Stimulated activated CD4-positive, alpha-beta T cell treated with anti-CD3 and anti-CD28 coated beads, Interleukin-2, amount 100 ng/mL, for 48 hours (primary cell): ENCODE measurements around the gene GIPR.
"Not testable (repeated sequence)": the region's sequence is repeated elsewhere in the genome, so short reads cannot be mapped to it uniquely, and the experiment has no call there.

ENCODE experiments used
- DNase-seq, 2 donors: peaks; one replicate each; pipeline ENCODE4 v3.0.0-alpha.2; 2020

The GIPR gene

GRCh38 chr19:45645631-45646344 lies 22.2 kb upstream of the GIPR start:
- DNase-seq: peak; percentile 72 to 77

GRCh38 chr19:45646345-45646698 lies 21.7 kb upstream of the GIPR start:
- no peak for DNase-seq

GRCh38 chr19:45650722-45651121 lies 17.3 kb upstream of the GIPR start:
- DNase-seq: no peak

- no peak for DNase-seq
These were observed 14.4 kb upstream of the GIPR start for GRCh38 chr19:45653634-45654033.

- no peak for DNase-seq
These were observed 12.9 kb upstream of the GIPR start for GRCh38 chr19:45655073-45655472.

GRCh38 chr19:45657520-45658167 lies 10.4 kb upstream of the GIPR start:
- no peak for DNase-seq

- no peak for DNase-seq
These were observed 8.8 kb upstream of the GIPR start for GRCh38 chr19:45659096-45659729.

- DNase-seq: no peak
These were observed 7.4 kb upstream of the GIPR start for GRCh38 chr19:45660636-45661035.

GRCh38 chr19:45663800-45664199 lies 4.2 kb upstream of the GIPR start:
- DNase-seq: no peak

- no peak for DNase-seq
These were observed 3.4 kb upstream of the GIPR start for GRCh38 chr19:45664575-45664974.

GRCh38 chr19:45668342-45668871 lies 386 bp downstream of the GIPR start:
- DNase-seq: no peak

GRCh38 chr19:45670670-45671453 lies 2.8 kb downstream of the GIPR start:
- peak; percentile 62 to 84 for DNase-seq

GRCh38 chr19:45674946-45675345 lies 6.9 kb downstream of the GIPR start:
- DNase-seq: no peak

GRCh38 chr19:45676851-45677263 lies 8.8 kb downstream of the GIPR start:
- DNase-seq: no peak

GRCh38 chr19:45677351-45678230 lies 9.6 kb downstream of the GIPR start:
- DNase-seq: peak; percentile 67 to 82

- peak; percentile 82 to 88 for DNase-seq
These were observed 13.5 kb downstream of the GIPR start for GRCh38 chr19:45681391-45682015.

GRCh38 chr19:45682117-45682516 lies 14.1 kb downstream of the GIPR start:
- no peak for DNase-seq

GRCh38 chr19:45682908-45683307 lies 14.9 kb downstream of the GIPR start:
- DNase-seq: no peak

GRCh38 chr19:45685045-45685444 lies 17.0 kb downstream of the GIPR start:
- not testable (repeated sequence) for DNase-seq

- no peak for DNase-seq
These were observed 19.6 kb downstream of the GIPR start for GRCh38 chr19:45687599-45687998.

GRCh38 chr19:45691516-45692186 lies 23.6 kb downstream of the GIPR start, which contains the start of gene SNRPD2:
Gene SNRPD2, minus strand, starts transcription at chr19:45691953. Its CDS starts 65 bp downstream, at chr19:45691888.
- peak; percentile 92 to 95 for DNase-seq
